ENCODE measurements around the gene PCDH9.

PCDH9 gene

DNA sequence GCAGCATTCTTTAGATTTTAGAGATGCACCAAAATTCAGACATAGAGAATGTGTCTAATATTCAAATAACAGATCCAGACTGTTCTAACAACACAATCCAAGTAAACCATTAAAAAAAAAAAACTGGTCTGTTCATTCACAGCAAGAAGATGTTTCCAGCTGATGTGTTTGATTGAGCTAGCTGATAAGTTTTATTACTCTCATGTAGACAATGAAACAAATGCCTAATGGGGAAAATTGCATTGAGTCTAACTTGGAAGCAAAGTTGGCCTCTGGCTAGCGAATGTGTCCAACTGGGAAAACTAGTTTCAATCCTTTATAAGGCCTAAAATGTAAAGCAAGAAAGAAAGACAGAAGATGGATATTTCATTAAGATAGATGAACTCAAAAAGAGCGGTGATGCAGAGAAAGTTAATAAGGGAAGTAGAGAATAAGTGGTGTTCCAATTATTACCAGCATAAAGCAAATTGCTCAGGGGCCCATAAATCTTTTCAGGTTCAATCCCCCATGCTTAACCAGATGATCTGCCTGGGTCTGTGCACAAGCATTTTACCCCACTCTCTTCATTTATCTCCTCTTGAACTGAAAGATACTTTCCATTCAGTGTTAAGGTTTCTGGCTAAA is 54.2 kb downstream of the PCDH9 start:
- H3F3A ChIP-seq (ENCODE audit: insufficient read depth), result no peaks in the 10 kb centered on the region
- H3K9me2 ChIP-seq (replicated peaks; ENCODE audit: insufficient read depth, low read length), result no peaks in the 10 kb centered on the region
- no peaks in the 10 kb centered on the region for H3K79me2 ChIP-seq (ENCODE audit: insufficient read depth, low read length)
- no peak overlapping the region for H3K4me2 ChIP-seq (ENCODE audit: low read depth, low read length, poor library complexity, severe bottlenecking)
- no peak for TF ChIP-seq EZH2phosphoT487 (conservative IDR thresholded peaks at IDR 0.05; ENCODE audit: low read length)
- TF ChIP-seq CTCF (IDR thresholded peaks at IDR 0.05; ENCODE audit: insufficient read depth, low read length, poor library complexity, severe bottlenecking), result no peak
- H4K20me1 ChIP-seq (ENCODE audit: low read depth, low read length), result no peaks in the 10 kb centered on the region
- H3K27me3 ChIP-seq (ENCODE audit: low read length), result no peaks in the 10 kb centered on the region
- H3K36me3 ChIP-seq (ENCODE audit: low read length), result no peaks in the 10 kb centered on the region
- no peaks in the 10 kb centered on the region for H3K9me3 ChIP-seq (ENCODE audit: insufficient read depth, low read length)
- no peak overlapping the region for H3K4me3 ChIP-seq (ENCODE audit: insufficient read depth, low read length, poor library complexity, severe bottlenecking)
- no peak overlapping the region for H3K9ac ChIP-seq (ENCODE audit: low read length)
- H3K27ac ChIP-seq (ENCODE audit: low read depth, low read length), result no peak overlapping the region
- H2AFZ ChIP-seq (ENCODE audit: low read depth, low read length, severe bottlenecking), result no peak overlapping the region

GRCh38 chr13:67168384-67168783 is 61.8 kb downstream of the PCDH9 start:
- Histone ChIP-seq H3K9me2 (replicated peaks; ENCODE audit: insufficient read depth, low read length) (no peaks in the 10 kb centered on the region), H3K27ac (ENCODE audit: low read depth, low read length) (no peak overlapping the region), H3K36me3 (ENCODE audit: low read length) (no peaks in the 10 kb centered on the region), H3K27me3 (ENCODE audit: low read length) (no peaks in the 10 kb centered on the region), H4K20me1 (ENCODE audit: low read depth, low read length) (no peaks in the 10 kb centered on the region), H2AFZ (ENCODE audit: low read depth, low read length, severe bottlenecking) (no peak overlapping the region), H3K9me3 (ENCODE audit: insufficient read depth, low read length) (no peaks in the 10 kb centered on the region), H3F3A (ENCODE audit: insufficient read depth) (no peaks in the 10 kb centered on the region), H3K9ac (ENCODE audit: low read length) (no peak overlapping the region), H3K4me3 (ENCODE audit: insufficient read depth, low read length, poor library complexity, severe bottlenecking) (no peak overlapping the region), H3K79me2 (ENCODE audit: insufficient read depth, low read length) (no peaks in the 10 kb centered on the region), H3K4me2 (ENCODE audit: low read depth, low read length, poor library complexity, severe bottlenecking) (no peak overlapping the region)
- TF ChIP-seq CTCF (IDR thresholded peaks at IDR 0.05; ENCODE audit: insufficient read depth, low read length, poor library complexity, severe bottlenecking) (no peak), EZH2phosphoT487 (conservative IDR thresholded peaks at IDR 0.05; ENCODE audit: low read length) (no peak)

GRCh38 chr13:67167420-67167819 is 62.7 kb downstream of the PCDH9 start:
- Histone ChIP-seq H3K4me3 (ENCODE audit: insufficient read depth, low read length, poor library complexity, severe bottlenecking) (no peak overlapping the region), H3K27ac (ENCODE audit: low read depth, low read length) (no peak overlapping the region), H3K4me2 (ENCODE audit: low read depth, low read length, poor library complexity, severe bottlenecking) (no peak overlapping the region), H2AFZ (ENCODE audit: low read depth, low read length, severe bottlenecking) (no peak overlapping the region), H3K27me3 (ENCODE audit: low read length) (no peaks in the 10 kb centered on the region), H3K9ac (ENCODE audit: low read length) (no peak overlapping the region), H4K20me1 (ENCODE audit: low read depth, low read length) (no peaks in the 10 kb centered on the region), H3K36me3 (ENCODE audit: low read length) (no peaks in the 10 kb centered on the region), H3K9me3 (ENCODE audit: insufficient read depth, low read length) (no peaks in the 10 kb centered on the region), H3F3A (ENCODE audit: insufficient read depth) (no peaks in the 10 kb centered on the region), H3K79me2 (ENCODE audit: insufficient read depth, low read length) (no peaks in the 10 kb centered on the region), H3K9me2 (replicated peaks; ENCODE audit: insufficient read depth, low read length) (no peaks in the 10 kb centered on the region)
- TF ChIP-seq EZH2phosphoT487 (conservative IDR thresholded peaks at IDR 0.05; ENCODE audit: low read length) (no peak), CTCF (IDR thresholded peaks at IDR 0.05; ENCODE audit: insufficient read depth, low read length, poor library complexity, severe bottlenecking) (no peak)

Measured in SU-DHL-6 (cell line).